ENCODE results near the gene KRT25. TPM values are rescaled to one million over a fixed set of nuclear protein-coding genes. Genes with fewer than 3 reads are reported as not detected.

Gene KRT25
- total RNA-seq: not detected
- long read RNA-seq: 0 reads

GRCh38 chr17:40755231-40755630 is at the start of gene KRT25:
Gene KRT25 (minus strand): TSS chr17:40755331. CDS start chr17:40755271, 60 bp downstream.
- intact Hi-C loops (cut with DNase I): no loop called here
- Histone ChIP-seq H3K27me3 (no peaks in the 10 kb centered on the region), H3K27ac (no peak within 1 kb of the TSS), H3K4me1 (no peaks in the 10 kb centered on the region), H3K36me3 (no peaks in the 10 kb centered on the region), H3K9me3 (peaks cover 0 to 4% (median 1%) of the 10 kb centered on the region in 4 donors), H3K4me3 (no peak within 1 kb of the TSS)
- ATAC-seq (no peak), DNase-seq (no peak)
- no peak for TF ChIP-seq POLR2A (IDR thresholded peaks at IDR 0.05)
- TF ChIP-seq, protein P1, sequence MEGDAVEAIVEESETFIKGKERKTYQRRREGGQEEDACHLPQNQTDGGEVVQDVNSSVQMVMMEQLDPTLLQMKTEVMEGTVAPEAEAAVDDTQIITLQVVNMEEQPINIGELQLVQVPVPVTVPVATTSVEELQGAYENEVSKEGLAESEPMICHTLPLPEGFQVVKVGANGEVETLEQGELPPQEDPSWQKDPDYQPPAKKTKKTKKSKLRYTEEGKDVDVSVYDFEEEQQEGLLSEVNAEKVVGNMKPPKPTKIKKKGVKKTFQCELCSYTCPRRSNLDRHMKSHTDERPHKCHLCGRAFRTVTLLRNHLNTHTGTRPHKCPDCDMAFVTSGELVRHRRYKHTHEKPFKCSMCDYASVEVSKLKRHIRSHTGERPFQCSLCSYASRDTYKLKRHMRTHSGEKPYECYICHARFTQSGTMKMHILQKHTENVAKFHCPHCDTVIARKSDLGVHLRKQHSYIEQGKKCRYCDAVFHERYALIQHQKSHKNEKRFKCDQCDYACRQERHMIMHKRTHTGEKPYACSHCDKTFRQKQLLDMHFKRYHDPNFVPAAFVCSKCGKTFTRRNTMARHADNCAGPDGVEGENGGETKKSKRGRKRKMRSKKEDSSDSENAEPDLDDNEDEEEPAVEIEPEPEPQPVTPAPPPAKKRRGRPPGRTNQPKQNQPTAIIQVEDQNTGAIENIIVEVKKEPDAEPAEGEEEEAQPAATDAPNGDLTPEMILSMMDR (IDR thresholded peaks at IDR 0.05): no peak
- WGBS (ENCODE audit: insufficient coverage, low coverage, low lambda C conversion rate, missing lambda C conversion rate): 29% methylated on average over 2 of the region's 4 CpGs

DNA sequence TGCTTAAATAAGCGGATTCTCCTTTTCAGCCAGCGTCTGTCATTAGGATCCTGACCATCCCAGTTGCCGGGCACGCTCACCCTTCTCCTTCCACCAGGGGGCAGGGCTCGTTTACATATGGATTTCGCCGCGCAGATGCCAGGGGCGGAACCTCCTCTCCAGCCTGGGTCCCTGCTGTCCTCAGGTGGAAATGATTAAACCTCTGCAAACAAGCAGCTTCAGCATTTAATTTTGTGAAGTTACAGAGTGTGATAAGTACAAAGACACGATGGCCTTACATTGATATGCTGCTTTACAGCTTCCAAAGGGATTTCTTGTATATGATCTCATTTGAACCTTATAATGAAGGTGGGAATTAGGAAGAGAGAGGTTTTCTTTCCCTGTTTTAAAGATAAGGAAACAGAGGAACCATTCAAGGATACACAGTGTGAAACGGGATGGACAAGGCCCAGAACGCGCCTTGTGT is 48.5 kb upstream of the KRT25 start:
- H3K4me3 ChIP-seq: no peak overlapping the region
- DNase-seq: peak; percentile 77 to 82 (median 82)
- H3K4me1 ChIP-seq: peaks cover 0 to 5% (median 0%) of the 10 kb centered on the region in 4 donors
- ATAC-seq: peak; percentile 99 to 100 (median 100)
- intact Hi-C loops (cut with DNase I): loop anchor here in 1 of 2 donors (10.0 kb wide), 1 partner anchor 851 kb away; no protein-coding TSS in a partner anchor
- H3K27me3 ChIP-seq: no peaks in the 10 kb centered on the region
- no peak for TF ChIP-seq POLR2A (IDR thresholded peaks at IDR 0.05)
- TF ChIP-seq, protein P1 (IDR thresholded peaks at IDR 0.05): peak; percentile 86 to 92 (median 89)
- 11% methylated on average over 13 of the region's 13 CpGs for WGBS (ENCODE audit: insufficient coverage, low coverage, low lambda C conversion rate, missing lambda C conversion rate)
- no peaks in the 10 kb centered on the region for H3K36me3 ChIP-seq
- H3K9me3 ChIP-seq: no peaks in the 10 kb centered on the region
- H3K27ac ChIP-seq: no peak overlapping the region

- 33% methylated on average over 2 of the region's 2 CpGs for WGBS (ENCODE audit: insufficient coverage, low coverage, low lambda C conversion rate, missing lambda C conversion rate)
- no peak for TF ChIP-seq POLR2A (IDR thresholded peaks at IDR 0.05)
- TF ChIP-seq, protein P1 (IDR thresholded peaks at IDR 0.05): no peak
- no peak for DNase-seq
- no peaks in the 10 kb centered on the region for H3K36me3 ChIP-seq
- no peak overlapping the region for H3K27ac ChIP-seq
- H3K4me3 ChIP-seq: no peak overlapping the region
- H3K9me3 ChIP-seq: no peaks in the 10 kb centered on the region
- no peaks in the 10 kb centered on the region for H3K27me3 ChIP-seq
- peaks cover 0 to 5% (median 0%) of the 10 kb centered on the region in 4 donors for H3K4me1 ChIP-seq
- no peak for ATAC-seq
- intact Hi-C loops (cut with DNase I): loop anchor here in 1 of 2 donors (10.0 kb wide), 1 partner anchor 854 kb away; no protein-coding TSS in a partner anchor
These were observed 46.0 kb upstream of the KRT25 start for GRCh38 chr17:40801157-40801556.

- Histone ChIP-seq H3K27me3 (no peaks in the 10 kb centered on the region), H3K27ac (no peak overlapping the region), H3K4me3 (no peak overlapping the region), H3K36me3 (no peaks in the 10 kb centered on the region), H3K9me3 (no peaks in the 10 kb centered on the region), H3K4me1 (peaks cover 0 to 5% (median 0%) of the 10 kb centered on the region in 4 donors)
- TF ChIP-seq, protein P1 (IDR thresholded peaks at IDR 0.05): no peak
- no peak for TF ChIP-seq POLR2A (IDR thresholded peaks at IDR 0.05)
- intact Hi-C loops (cut with DNase I): loop anchor here in 1 of 2 donors (10.0 kb wide), 1 partner anchor 854 kb away; no protein-coding TSS in a partner anchor
- DNase-seq: no peak
- 33% methylated on average over 1 of the region's 1 CpG for WGBS (ENCODE audit: insufficient coverage, low coverage, low lambda C conversion rate, missing lambda C conversion rate)
- ATAC-seq: no peak
These were observed 45.2 kb upstream of the KRT25 start for GRCh38 chr17:40800381-40800780.
